OCI-LY7 (cell line): Measurements from ENCODE around the gene RIOK3. TPM values are rescaled to one million over a fixed set of nuclear protein-coding genes. Genes with fewer than 3 reads are reported as not detected.
A peak's percentile ranks its signal among the peaks of the same experiment; 100 is the strongest.

Experiments
- Bru-seq: library from RNA; stranded (reverse); fragments of 400-500 nt; gene quantifications from one replicate; lab custom pipeline; 2021; lab: Mats Ljungman, UMichigan
- BruChase-seq, 2 experiments: library from RNA; stranded (reverse); fragments of 400-500 nt; gene quantifications; one replicate each; lab custom pipeline; 2021; lab: Mats Ljungman, UMichigan
- BruUV-seq: library from RNA; stranded (reverse); fragments of 400-500 nt; replicated peaks from 2 replicates; lab custom pipeline; 2021; lab: Mats Ljungman, UMichigan
- CTCF ChIA-PET: fragments of 300-600 bp; sonication (Branson Sonifier 250); formaldehyde crosslinking; loops from one replicate; lab custom pipeline; 2022; ENCODE audit warnings: antibody characterized with exemption; ENCODE audit not compliant: unreplicated experiment; lab: Charles Lee
- POLR2A ChIA-PET: fragments of 300-600 bp; sonication (Branson Sonifier 250); formaldehyde crosslinking; loops from one replicate; lab custom pipeline; 2022; ENCODE audit warnings: antibody characterized with exemption; lab: Charles Lee
- DNase-seq: peaks from one replicate; pipeline ENCODE4 v3.0.0-alpha.2; 2015; ENCODE audit warnings: low spot score
- H2AFZ ChIP-seq: fragments of 200-600 bp; sonication (generic), shearing (Covaris generic); 2 replicates; pipeline ENCODE4 v1.6.1; 2014; ENCODE audit warnings: mild to moderate bottlenecking, antibody characterized with exemption, low read length, moderate library complexity
- H3K27ac ChIP-seq: fragments of 200-600 bp; sonication (generic); 2 replicates; pipeline ENCODE4 v1.5.1; 2014; ENCODE audit warnings: mixed run types, low read depth, mild to moderate bottlenecking, moderate library complexity, low read length, inconsistent platforms; ENCODE audit not compliant: poor library complexity, severe bottlenecking
- H3K36me3 ChIP-seq: fragments of 200-600 bp; sonication (generic); 2 replicates; pipeline ENCODE4 v1.6.1; 2014; ENCODE audit warnings: mild to moderate bottlenecking, antibody characterized with exemption, low read length, moderate library complexity, mixed read lengths; ENCODE audit not compliant: insufficient read depth
- H3K4me1 ChIP-seq: fragments of 200-600 bp; sonication (generic); 2 replicates; pipeline ENCODE4 v1.5.1; 2014; ENCODE audit warnings: mild to moderate bottlenecking, low read length; ENCODE audit not compliant: insufficient read depth, poor library complexity, severe bottlenecking
- H3K4me2 ChIP-seq: fragments of 200-600 bp; sonication (generic); 2 replicates; pipeline ENCODE4 v1.6.1; 2014; ENCODE audit warnings: mild to moderate bottlenecking, low read length
- H3K4me3 ChIP-seq: fragments of 200-600 bp; sonication (generic); 2 replicates; pipeline ENCODE4 v1.5.1; 2014; ENCODE audit warnings: mild to moderate bottlenecking, low read depth, low read length; ENCODE audit not compliant: poor library complexity, severe bottlenecking
- H3K79me2 ChIP-seq: fragments of 200-600 bp; sonication (generic); 2 replicates; pipeline ENCODE4 v1.6.1; 2016; ENCODE audit warnings: low read depth, mild to moderate bottlenecking, low read length, moderate library complexity, mixed read lengths; ENCODE audit not compliant: insufficient read depth
- H3K9me2 ChIP-seq: fragments of 200-600 bp; sonication (generic); 2 replicates; pipeline ENCODE4 v1.6.1; 2016; ENCODE audit warnings: mild to moderate bottlenecking, low read length, mixed read lengths; ENCODE audit not compliant: insufficient read depth
- H3K9me3 ChIP-seq: fragments of 200-600 bp; sonication (generic); 2 replicates; pipeline ENCODE4 v1.6.1; 2014; ENCODE audit warnings: mild to moderate bottlenecking, mixed run types, low read length, mixed read lengths
- H4K20me1 ChIP-seq: fragments of 200-600 bp; sonication (generic); 2 replicates; pipeline ENCODE4 v1.6.1; 2014; ENCODE audit warnings: mild to moderate bottlenecking, antibody characterized with exemption, low read length, moderate library complexity, mixed read lengths; ENCODE audit not compliant: insufficient read depth
- CTCF ChIP-seq: fragments of 200-600 bp; sonication (generic); conservative IDR thresholded peaks from 2 replicates; pipeline ENCODE4 v1.5.1; 2014; ENCODE audit warnings: mild to moderate bottlenecking, antibody characterized with exemption, low read length, moderate library complexity, mixed read lengths
- EZH2phosphoT487 ChIP-seq: fragments of 200-600 bp; sonication (generic); IDR thresholded peaks from 2 replicates; pipeline ENCODE4 v1.6.1; 2018; ENCODE audit warnings: low read depth, borderline replicate concordance, mild to moderate bottlenecking, mixed run types, antibody characterized with exemption, low read length, moderate library complexity, mixed read lengths
- intact Hi-C: fragments of 100-400 bp; cut with micrococcal nuclease; formaldehyde crosslinking; loops from one replicate; pipeline ENCODE4 v1.10.0; 2022; ENCODE audit not compliant: unreplicated experiment
- long read RNA-seq: library from polyadenylated mRNA; stranded (forward); transcript quantifications from one replicate; pipeline ENCODE4 v2.0.0, GENCODE V29; 2022
- total RNA-seq, 2 experiments: library from RNA; depleted of rRNA in 1 of 2; stranded (reverse); fragments of >200 nt in 1 of 2; shearing (Covaris generic) in 1 of 2; gene quantifications; 2 replicates each; pipeline ENCODE4 v1.2.3, GENCODE V29; 2014 to 2022

Gene RIOK3, protein sequence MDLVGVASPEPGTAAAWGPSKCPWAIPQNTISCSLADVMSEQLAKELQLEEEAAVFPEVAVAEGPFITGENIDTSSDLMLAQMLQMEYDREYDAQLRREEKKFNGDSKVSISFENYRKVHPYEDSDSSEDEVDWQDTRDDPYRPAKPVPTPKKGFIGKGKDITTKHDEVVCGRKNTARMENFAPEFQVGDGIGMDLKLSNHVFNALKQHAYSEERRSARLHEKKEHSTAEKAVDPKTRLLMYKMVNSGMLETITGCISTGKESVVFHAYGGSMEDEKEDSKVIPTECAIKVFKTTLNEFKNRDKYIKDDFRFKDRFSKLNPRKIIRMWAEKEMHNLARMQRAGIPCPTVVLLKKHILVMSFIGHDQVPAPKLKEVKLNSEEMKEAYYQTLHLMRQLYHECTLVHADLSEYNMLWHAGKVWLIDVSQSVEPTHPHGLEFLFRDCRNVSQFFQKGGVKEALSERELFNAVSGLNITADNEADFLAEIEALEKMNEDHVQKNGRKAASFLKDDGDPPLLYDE
- total RNA-seq (2014; rRNA removed; shearing (Covaris generic)): 18.1 and 26.6 TPM in 2 replicates
- 52.2 and 52.4 TPM in 2 replicates for total RNA-seq (2022)
- Bru-seq, nascent RNA: percentile 78 among the genes with signal in this experiment
- percentile 84 among the genes with signal in this experiment for BruChase-seq, experiment 1, labeled RNA remaining after a 6-hour chase
- percentile 87 among the genes with signal in this experiment for BruChase-seq, experiment 2, labeled RNA remaining after a 2-hour chase
- long read RNA-seq, full-length matches to known transcripts: 31 of 42 reads
- long read RNA-seq, partial matches to known transcripts: 5 of 42 reads
- long read RNA-seq, other reads (novel, unspliced or antisense): 6 of 42 reads

GRCh38 chr18:23452728-23453679 is at the start of gene RIOK3:
RIOK3 (plus strand) TSS chr18:23453287; CDS start chr18:23453440, 153 bp downstream.
- peaks cover 44% of the 10 kb centered on the region for H3K79me2 ChIP-seq
- no TSS peak for BruUV-seq
- POLR2A ChIA-PET: interaction anchor here (0.6 to 2.4 kb wide), 13 partner anchors 8 to 487 kb away, joined by 3 to 13 read pairs (median 4); no protein-coding TSS in a partner anchor

GRCh38 chr18:23403310-23403709 is 49.8 kb upstream of the RIOK3 start:
- no peaks in the 10 kb centered on the region for H3K9me3 ChIP-seq
- H3K36me3 ChIP-seq: peaks cover 14% of the 10 kb centered on the region; the same call in 1 of the 2 replicates
- H3K4me3 ChIP-seq: no peak overlapping the region
- TF ChIP-seq CTCF (no peak), EZH2phosphoT487 (no peak)
- H2AFZ ChIP-seq: no peak overlapping the region
- DNase-seq: no peak
- H3K79me2 ChIP-seq: no peaks in the 10 kb centered on the region
- H3K9me2 ChIP-seq: no peaks in the 10 kb centered on the region
- no peaks in the 10 kb centered on the region for H4K20me1 ChIP-seq
- ChIA-PET POLR2A (no interaction called here), CTCF (interaction anchor here (0.5 kb wide), 1 partner anchor 422 kb away, joined by 5 read pairs; no protein-coding TSS in a partner anchor)
- BruUV-seq: no TSS peak
- no peak overlapping the region for H3K27ac ChIP-seq
- H3K4me1 ChIP-seq: no peaks in the 10 kb centered on the region
- no peak overlapping the region for H3K4me2 ChIP-seq
- intact Hi-C loops: loop anchor here (10.0 kb wide), 1 partner anchor 569 kb away; no protein-coding TSS in a partner anchor

More at GRCh38 chr18:23452728-23453679, at the start of gene RIOK3:
- peaks cover 8% of the 10 kb centered on the region; the same call in 1 of the 2 replicates for H4K20me1 ChIP-seq
- no peaks in the 10 kb centered on the region for H3K9me3 ChIP-seq
- peak within 1 kb of the TSS; percentile 97 for H2AFZ ChIP-seq
- peaks cover 17% of the 10 kb centered on the region for H3K4me1 ChIP-seq
- no peaks in the 10 kb centered on the region for H3K9me2 ChIP-seq
- H3K36me3 ChIP-seq: peaks cover 21% of the 10 kb centered on the region
- TF ChIP-seq EZH2phosphoT487 (no peak), CTCF (no peak)
- H3K27ac ChIP-seq: peak within 1 kb of the TSS; percentile 22
- peak; percentile 96 for DNase-seq
- peak within 1 kb of the TSS; percentile 88 for H3K4me2 ChIP-seq
- intact Hi-C loops: loop anchor here (1.0 to 2.0 kb wide), 2 partner anchors 30 to 46 kb away; no protein-coding TSS in a partner anchor
- CTCF ChIA-PET: interaction anchor here (0.5 to 1.4 kb wide), 2 partner anchors 45 to 203 kb away, joined by 3 to 6 read pairs; no protein-coding TSS in a partner anchor
- peak within 1 kb of the TSS; percentile 87 for H3K4me3 ChIP-seq
